HG03060 (cell line): ENCODE results near the gene PEAK1.
"Not testable (repeated sequence)": the region's sequence is repeated elsewhere in the genome, so short reads cannot be mapped to it uniquely, and the experiment has no call there.

Experiments
- ATAC-seq: cut with Tn5 transposase; IDR thresholded peaks from one replicate; pipeline ENCODE4 v1.9.1; 2021; ENCODE audit warnings: low read depth, moderate number of reproducible peaks; ENCODE audit not compliant: unreplicated experiment

PEAK1 gene

GRCh38 chr15:77425104-77425503, 5.2 kb upstream of the PEAK1 start:
- ATAC-seq, result no peak

GRCh38 chr15:77421370-77421700, 1.4 kb upstream of the PEAK1 start:
- no peak for ATAC-seq

GRCh38 chr15:77420610-77421369, 886 bp upstream of the PEAK1 start, which contains the start of gene HMG20A:
Gene HMG20A (plus strand): TSS chr15:77420888. CDS start chr15:77458408, 37,520 bp downstream.
- ATAC-seq, result peak; percentile 24

DNA sequence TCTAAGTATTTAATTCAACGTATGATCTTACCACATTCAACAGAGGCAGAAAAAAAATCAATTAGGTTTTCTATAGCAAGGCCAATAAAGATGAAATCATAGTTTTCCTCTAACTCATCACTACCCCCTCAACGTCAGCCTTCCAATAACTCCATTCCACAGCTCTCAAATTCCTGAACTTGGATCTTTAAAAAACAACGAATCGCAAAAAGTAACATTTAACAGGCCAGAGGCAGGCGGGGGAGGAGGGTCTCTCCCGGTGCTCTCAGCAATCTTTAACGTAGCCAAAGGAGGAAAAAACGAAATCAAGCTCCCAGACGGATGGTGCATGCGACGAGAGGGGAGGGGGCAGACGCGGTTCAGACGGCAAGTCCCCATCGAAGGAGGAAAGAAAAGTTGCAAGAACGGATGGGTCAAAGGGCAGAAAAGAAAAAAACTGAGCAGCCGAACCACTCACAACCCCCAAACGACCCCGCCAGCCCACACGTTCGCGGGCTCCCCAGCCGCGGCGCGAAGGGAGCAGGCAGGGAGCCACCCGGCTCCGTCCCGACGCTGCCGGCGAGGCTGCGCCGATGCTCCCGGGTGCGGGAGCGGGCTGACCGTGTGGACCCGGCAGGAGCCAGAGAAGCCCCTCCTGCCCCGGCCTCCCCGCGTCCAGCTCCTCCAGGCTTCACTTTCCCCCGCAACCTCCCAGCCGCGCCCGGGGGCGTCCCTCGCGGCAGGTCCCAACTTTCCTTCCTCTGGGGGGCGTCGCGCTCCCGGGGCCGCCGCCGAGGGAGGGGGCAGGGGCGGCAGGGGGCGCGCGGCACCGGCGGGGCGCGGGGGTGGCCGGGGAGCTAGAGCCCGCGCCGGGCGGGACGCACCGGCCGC, 703 bp downstream of the PEAK1 start:
- peak; percentile 17 for ATAC-seq

GRCh38 chr15:77418391-77418965, 1.4 kb downstream of the PEAK1 start:
- ATAC-seq, result no peak

GRCh38 chr15:77417602-77418001, 2.3 kb downstream of the PEAK1 start:
- no peak for ATAC-seq

GRCh38 chr15:77416954-77417353, 3.0 kb downstream of the PEAK1 start:
- no peak for ATAC-seq

- no peak for ATAC-seq
These were observed 3.8 kb downstream of the PEAK1 start for GRCh38 chr15:77416148-77416455.

DNA sequence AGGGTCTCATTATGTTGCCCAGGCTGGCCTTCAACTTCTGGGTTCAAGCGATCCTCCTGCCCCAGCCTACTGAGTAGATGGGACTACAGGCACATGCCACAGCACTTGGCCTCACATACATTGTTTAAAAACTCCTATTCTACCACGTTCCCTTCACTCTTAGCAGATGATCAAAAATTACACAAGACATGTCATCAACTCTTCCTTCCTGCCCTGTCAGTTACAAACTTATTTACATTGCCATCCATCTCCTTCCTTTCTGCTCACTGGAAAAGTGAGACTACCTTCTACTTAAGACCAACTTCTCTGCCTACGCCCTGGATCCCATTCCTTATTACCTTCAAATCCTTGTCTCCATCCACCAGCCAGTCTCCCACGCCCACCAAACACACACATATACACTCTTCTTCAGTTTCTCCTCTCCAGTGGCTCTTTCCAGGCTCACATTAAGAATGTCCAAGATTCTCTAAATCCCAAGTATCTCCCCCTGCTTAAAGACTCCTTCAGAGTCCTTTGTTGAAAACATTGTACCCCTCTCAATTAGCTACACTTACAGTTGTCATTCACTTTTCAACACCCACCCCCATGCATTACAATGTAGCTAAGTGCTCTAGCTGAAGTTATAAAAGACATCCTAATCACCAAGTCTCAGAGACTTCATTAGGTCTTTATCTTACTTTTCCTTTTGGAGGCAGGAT, 4.3 kb downstream of the PEAK1 start:
- ATAC-seq, result no peak

GRCh38 chr15:77414789-77415442, 5.0 kb downstream of the PEAK1 start:
- ATAC-seq, result no peak

GRCh38 chr15:77413699-77414349, 6.1 kb downstream of the PEAK1 start:
- no peak for ATAC-seq

GRCh38 chr15:77412972-77413698, 6.8 kb downstream of the PEAK1 start:
- no peak for ATAC-seq

DNA sequence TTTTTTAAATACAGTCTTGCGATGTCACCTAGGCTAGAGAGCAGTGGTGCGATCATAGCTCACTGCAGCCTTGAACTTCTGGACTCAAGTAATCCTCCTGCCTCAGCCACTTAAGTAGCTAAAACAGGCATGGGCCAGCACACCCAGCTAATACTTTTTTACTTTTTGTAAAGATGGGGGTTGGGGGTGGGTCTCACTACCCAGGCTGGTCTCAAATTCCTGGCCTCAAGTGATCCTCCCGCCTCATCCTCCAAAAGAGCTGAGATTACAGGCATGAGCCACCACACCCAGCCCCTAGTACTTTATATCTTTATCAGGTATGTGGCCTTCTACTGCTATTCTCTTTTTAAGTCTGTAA, 8.3 kb downstream of the PEAK1 start:
- no peak for ATAC-seq

- ATAC-seq, result no peak
These were observed 8.9 kb downstream of the PEAK1 start for GRCh38 chr15:77410701-77411618.

GRCh38 chr15:77410157-77410500, 9.8 kb downstream of the PEAK1 start:
- not testable (repeated sequence) for ATAC-seq

DNA sequence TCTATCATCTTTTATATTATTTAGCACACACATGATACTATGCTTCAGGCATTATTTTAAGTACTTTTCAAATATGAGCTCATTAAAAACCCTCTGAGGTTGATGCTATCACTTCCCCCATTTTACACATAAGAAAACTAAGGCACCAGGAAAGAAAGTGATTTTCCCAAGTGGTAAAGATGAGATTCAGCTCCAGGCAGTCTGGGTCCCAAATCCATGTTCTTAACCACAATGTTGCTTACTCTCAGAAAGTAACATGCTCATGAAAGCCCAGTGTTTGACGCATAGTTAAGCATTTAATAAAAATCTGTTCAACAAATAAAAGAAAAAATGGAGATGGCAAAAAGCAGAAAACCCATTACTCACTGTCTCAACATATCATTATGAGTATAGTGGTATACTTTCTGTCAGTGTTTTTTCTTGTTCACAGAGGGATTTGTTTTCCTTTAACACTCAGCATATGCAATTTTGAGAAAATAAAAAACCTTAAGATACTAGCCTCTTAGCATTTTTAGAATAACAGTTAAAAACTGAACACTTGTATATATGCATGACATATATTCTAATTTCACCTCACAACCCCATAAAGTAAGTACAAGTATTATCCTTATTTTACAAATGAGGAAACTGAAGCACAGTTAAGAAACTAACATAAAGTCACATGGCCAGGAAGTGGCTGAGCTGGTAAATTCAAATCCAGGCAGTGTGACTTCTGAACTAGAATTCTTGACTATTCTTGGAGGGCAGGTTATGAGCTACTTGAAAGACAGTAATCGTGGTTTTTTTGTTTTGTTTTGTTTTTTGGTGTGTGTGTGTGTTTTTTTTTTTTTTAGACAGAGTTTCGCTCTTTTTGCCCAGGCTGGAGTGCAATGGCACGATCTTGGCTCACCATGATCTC, 10.4 kb downstream of the PEAK1 start:
- ATAC-seq, result no peak

GRCh38 chr15:77406846-77407245, 13.1 kb downstream of the PEAK1 start:
- no peak for ATAC-seq
